ENCODE data around the gene TUSC2.

The TUSC2 gene

DNA sequence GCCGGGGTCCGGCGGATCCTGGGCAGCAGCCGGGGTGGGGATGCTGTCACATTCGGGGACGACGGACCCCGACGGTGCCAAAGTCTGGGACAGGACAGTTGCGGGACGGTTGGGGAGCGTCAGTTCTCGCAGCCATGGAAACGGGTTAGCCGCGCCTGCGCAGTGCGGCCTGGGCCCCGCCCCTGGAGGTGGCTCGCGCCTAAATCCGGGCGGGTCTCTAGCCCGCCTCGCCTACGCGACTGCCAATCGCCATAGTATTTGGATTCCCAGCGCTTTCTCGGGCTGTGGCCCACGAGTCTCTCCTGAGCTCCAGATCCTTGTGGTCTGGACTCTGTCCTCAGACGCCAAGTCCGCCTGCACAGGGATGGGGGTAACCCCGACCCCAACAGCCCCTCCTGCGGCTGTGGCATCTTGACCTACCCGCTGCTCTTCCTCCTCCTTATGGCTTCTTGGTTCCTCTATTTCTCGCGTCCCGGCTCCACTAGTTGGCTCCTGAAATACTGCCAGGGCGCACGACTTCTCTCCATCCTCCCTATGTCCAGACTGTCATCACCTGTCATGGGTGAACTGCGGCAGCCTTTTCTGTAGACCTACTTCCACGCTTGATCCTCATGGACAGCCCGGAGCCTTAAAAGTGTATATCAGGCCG lies 17.7 kb upstream of the TUSC2 start, which contains the start of gene ZMYND10:
Gene ZMYND10, minus strand, starts transcription at position 147 of the 649 bp plus-strand sequence. CDS start 153 bp downstream, outside the sequence.
- no peaks in the 10 kb centered on the region for H3K27me3 Mint-ChIP-seq
- H3K36me3 Mint-ChIP-seq (ENCODE audit: low read depth): peaks cover 45% of the 10 kb centered on the region
- H3K4me3 Mint-ChIP-seq: peak within 1 kb of the TSS; percentile 57
- H3K4me1 Mint-ChIP-seq (ENCODE audit: low read depth): peaks cover 54% of the 10 kb centered on the region
- H3K9me3 Mint-ChIP-seq: no peaks in the 10 kb centered on the region
- peak within 1 kb of the TSS; percentile 35 for H3K27ac Mint-ChIP-seq
- peak; percentile 82 for DNase-seq

DNA sequence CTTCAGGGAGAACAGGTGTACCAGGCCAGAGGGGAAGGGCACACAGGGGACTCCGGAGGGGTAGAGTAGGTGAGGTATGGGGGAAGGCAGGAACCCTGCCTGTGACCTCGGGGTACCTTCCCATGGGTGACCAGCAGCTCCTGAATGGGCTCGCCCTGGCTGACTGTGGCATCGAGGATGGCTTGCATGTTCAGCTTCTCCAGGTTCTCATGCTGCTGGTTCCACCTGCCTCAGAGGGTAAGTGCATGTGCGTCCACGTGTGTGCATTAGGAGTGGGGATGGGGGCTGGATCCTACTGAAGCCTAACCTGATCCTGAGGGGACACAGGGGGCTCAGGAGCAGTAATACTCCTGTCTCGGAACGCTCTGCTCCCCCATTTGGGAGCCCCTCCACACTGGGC lies 17.0 kb upstream of the TUSC2 start:
- Mint-ChIP-seq H3K9me3 (no peaks in the 10 kb centered on the region), H3K4me3 (no peak overlapping the region), H3K27ac (no peak overlapping the region), H3K27me3 (no peaks in the 10 kb centered on the region), H3K36me3 (ENCODE audit: low read depth) (peaks cover 42% of the 10 kb centered on the region), H3K4me1 (ENCODE audit: low read depth) (peaks cover 49% of the 10 kb centered on the region)
- no peak for DNase-seq

DNA sequence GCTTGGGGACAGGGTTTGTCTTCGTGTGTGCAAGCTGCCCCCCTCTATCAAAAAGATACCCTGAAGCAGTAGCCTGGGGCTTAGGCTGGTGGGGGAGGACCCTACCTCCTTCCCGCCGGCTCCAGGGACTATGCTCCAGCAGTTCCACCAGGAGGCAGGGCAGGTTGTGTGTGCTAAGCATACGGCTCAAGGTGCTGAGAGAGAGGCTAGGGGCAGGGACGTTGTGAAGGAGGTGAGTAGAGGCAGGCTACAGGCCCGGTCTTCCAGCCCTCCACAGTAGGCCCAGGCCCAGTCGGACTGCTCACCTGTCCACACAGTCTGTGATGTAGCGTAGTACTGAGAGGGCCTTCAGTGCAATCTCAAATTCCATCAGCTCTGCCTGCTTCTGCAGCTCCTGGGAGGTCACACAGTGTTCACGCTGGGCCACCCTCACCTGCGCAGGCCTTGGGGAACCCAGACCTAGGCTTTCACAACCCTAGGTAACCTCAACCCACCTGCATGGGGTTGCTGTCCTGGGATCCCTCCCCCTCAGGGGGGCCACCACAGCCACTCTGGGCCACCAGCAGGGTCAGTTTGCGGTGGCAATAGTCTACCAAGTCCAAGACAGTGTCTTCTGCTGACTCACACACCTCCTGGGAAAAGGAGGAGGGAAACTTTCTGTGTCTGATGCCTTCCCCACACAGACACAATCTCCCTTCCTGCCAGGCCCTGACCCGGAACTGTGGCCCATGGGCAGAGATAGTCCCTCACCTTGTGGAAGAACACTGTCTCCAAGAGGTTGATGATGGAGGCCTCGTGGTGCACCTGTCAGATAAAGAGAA lies 15.0 kb upstream of the TUSC2 start:
- H3K27ac Mint-ChIP-seq: peak overlapping the region; percentile 26
- peaks cover 38% of the 10 kb centered on the region for H3K36me3 Mint-ChIP-seq (ENCODE audit: low read depth)
- no peak overlapping the region for H3K4me3 Mint-ChIP-seq
- no peak for DNase-seq
- no peaks in the 10 kb centered on the region for H3K27me3 Mint-ChIP-seq
- H3K4me1 Mint-ChIP-seq (ENCODE audit: low read depth): peaks cover 47% of the 10 kb centered on the region
- H3K9me3 Mint-ChIP-seq: no peaks in the 10 kb centered on the region

DNA sequence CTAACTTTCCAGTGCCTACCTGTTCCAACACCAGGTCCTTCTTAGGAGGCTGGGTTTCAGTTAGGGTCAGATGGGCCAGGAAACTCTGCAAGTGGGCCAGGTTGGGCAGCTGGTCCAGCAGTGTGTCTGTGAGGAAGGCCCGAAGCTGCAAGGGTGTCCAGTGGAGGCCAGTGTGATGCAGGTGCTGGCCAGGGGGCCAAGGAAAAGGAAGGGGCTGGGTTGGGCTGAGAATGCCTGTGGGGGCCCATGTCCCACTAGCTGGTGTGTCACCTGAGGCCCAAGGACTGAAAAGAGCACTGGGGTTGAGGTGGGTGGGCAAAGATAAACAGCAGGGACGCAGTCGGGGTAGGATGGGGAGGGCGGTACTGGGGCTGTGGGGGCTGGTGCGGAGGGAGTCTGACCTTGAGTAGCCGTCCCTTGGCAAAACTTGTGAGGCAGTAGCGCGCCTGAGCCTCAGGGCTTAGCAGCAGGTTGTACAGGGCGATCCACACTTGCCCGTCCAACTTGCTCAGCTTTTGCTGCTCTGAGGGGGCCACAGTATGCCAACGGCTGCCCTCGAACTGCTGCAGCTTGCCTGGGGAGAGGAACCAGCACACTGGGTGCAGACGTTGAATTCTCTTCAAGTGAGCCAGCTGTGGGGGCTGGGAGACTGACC lies 14.1 kb upstream of the TUSC2 start:
- Mint-ChIP-seq H3K27ac (no peak overlapping the region), H3K36me3 (ENCODE audit: low read depth) (peaks cover 38% of the 10 kb centered on the region), H3K9me3 (no peaks in the 10 kb centered on the region), H3K27me3 (no peaks in the 10 kb centered on the region), H3K4me1 (ENCODE audit: low read depth) (peaks cover 39% of the 10 kb centered on the region), H3K4me3 (peak overlapping the region; percentile 94)
- no peak for DNase-seq

DNA sequence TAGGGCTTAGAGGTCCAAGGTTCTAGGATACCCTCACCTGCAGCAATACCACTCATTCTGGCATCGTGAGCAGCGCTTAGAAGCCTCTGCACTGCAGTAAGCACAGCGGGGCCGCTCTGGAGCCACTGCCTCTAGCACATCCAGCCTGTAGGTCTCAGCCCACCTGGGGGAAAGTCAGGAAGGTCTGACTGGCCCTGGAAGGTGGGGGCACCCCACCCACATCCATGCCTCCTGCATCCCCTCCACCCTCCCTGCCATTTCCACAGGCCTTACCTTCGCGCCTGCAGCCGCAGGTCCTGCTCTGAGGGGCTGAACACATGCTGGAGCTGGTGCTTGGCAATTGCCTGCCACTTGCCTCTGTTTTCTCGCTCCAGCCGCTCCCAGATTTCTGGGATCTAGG lies 13.5 kb upstream of the TUSC2 start:
- Mint-ChIP-seq H3K4me3 (peak overlapping the region; percentile 94), H3K9me3 (no peaks in the 10 kb centered on the region), H3K27me3 (no peaks in the 10 kb centered on the region), H3K36me3 (ENCODE audit: low read depth) (peaks cover 41% of the 10 kb centered on the region), H3K4me1 (ENCODE audit: low read depth) (peaks cover 39% of the 10 kb centered on the region), H3K27ac (peak overlapping the region; percentile 90)
- DNase-seq: no peak

DNA sequence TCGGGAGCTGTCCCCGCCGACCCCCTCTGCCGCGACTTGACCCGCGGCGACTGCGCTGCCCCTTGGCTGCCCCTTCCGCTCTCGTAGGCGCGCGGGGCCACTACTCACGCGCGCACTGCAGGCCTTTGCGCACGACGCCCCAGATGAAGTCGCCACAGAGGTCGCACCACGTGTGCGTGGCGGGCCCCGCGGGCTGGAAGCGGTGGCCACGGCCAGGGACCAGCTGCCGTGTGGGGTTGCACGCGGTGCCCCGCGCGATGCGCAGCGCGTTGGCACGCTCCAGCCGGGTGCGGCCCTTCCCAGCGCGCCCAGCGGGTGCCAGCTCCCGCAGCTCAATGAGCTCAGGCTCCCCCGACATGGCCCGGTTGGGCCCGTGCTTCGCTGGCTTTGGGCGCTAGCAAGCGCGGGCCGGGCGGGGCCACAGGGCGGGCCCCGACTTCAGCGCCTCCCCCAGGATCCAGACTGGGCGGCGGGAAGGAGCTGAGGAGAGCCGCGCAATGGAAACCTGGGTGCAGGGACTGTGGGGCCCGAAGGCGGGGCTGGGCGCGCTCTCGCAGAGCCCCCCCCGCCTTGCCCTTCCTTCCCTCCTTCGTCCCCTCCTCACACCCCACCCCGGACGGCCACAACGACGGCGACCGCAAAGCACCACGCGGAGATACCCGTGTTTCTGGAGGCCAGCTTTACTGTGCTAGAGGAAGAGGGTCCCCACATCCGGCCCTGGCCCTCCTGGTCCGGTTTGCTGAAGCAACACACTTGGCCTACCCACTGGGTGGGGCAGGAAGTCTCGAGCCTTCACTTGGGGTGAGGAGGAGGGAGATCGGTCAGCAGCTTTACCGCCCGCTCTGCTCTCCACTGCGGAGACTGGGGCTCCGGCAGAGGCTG lies 12.7 kb upstream of the TUSC2 start, which contains the start of gene RASSF1:
Gene RASSF1, minus strand, starts transcription at position 389 of the 882 bp plus-strand sequence. Its CDS starts 31 bp downstream, at position 358.
- peak; percentile 85 for DNase-seq
- Mint-ChIP-seq H3K9me3 (no peaks in the 10 kb centered on the region), H3K36me3 (ENCODE audit: low read depth) (peaks cover 43% of the 10 kb centered on the region), H3K27me3 (no peaks in the 10 kb centered on the region), H3K4me1 (ENCODE audit: low read depth) (peaks cover 40% of the 10 kb centered on the region), H3K4me3 (peak within 1 kb of the TSS; percentile 94), H3K27ac (peak within 1 kb of the TSS; percentile 95)

DNA sequence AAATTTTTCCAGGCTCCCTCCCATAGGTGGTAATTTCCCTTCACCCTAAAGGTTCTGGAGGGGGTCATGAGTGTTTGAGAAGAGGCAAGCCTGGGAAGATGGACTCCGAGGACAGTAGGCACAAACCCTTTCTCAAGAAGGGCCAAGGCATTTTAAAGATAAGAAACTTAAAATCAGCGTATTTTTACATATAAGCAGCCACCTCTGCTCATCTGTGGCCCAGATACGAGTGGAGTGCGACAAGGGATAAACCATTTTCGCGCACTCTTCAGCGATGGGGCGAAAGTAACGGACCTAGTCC lies 12.1 kb upstream of the TUSC2 start:
- no peak for DNase-seq
- H3K9me3 Mint-ChIP-seq: no peaks in the 10 kb centered on the region
- H3K4me1 Mint-ChIP-seq (ENCODE audit: low read depth): peaks cover 42% of the 10 kb centered on the region
- peaks cover 48% of the 10 kb centered on the region for H3K36me3 Mint-ChIP-seq (ENCODE audit: low read depth)
- peak overlapping the region; percentile 95 for H3K27ac Mint-ChIP-seq
- no peaks in the 10 kb centered on the region for H3K27me3 Mint-ChIP-seq
- peak overlapping the region; percentile 94 for H3K4me3 Mint-ChIP-seq

DNA sequence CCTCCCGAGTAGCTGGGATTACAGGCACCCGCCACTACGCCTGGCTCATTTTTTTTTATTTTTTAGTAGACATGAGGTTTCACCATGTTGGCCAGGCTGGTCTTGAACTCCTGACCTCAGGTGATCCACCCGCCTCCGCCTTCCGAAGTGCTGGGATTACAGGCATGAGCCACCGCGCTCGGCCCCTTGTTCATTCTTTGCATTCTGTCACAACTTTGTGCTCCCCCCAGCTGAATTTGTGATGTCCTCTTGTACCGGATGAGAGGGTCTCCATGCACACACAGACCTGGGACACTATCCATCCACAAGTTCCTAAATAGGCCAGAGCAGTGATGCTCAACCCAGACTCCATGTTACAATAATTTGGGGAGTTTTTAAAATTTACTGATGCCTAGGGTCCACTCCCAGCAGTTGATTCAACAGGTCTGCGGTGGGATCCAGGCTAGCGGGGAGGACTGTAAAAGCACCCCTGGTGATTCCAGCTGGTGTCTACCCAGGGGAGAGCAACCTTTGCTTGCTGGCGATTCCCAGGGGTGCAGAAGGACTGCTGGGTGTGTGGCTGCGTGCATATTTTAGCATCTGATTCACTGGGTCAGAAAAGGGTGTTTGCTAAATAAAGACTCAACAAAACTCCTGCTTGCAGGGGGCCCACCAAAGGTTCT lies 11.6 kb upstream of the TUSC2 start:
- Mint-ChIP-seq H3K27ac (peak overlapping the region; percentile 95), H3K27me3 (no peaks in the 10 kb centered on the region), H3K4me3 (peak overlapping the region; percentile 94), H3K36me3 (ENCODE audit: low read depth) (peaks cover 52% of the 10 kb centered on the region), H3K4me1 (ENCODE audit: low read depth) (peaks cover 43% of the 10 kb centered on the region), H3K9me3 (no peaks in the 10 kb centered on the region)
- no peak for DNase-seq

DNA sequence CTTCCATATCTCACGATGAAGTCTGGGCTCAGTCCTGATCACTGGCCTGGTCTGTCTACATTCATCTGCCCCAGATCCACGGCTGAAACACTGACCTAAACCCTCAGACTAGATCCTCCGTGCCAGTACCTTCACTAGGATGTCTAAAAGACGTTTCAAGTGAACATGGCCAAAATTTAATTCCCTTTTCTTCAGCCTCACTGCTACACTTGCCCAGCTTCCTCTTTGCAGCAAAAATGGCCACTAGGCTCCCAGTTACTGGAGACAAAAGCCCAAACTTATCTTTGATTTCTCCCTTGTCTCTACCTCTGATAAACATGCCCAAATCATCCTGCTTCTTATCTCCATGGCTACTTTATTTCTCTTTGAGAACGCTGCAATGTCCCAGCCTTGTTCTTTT lies 10.9 kb upstream of the TUSC2 start:
- H3K4me3 Mint-ChIP-seq: peak overlapping the region; percentile 94
- H3K4me1 Mint-ChIP-seq (ENCODE audit: low read depth): peaks cover 50% of the 10 kb centered on the region
- peak overlapping the region; percentile 95 for H3K27ac Mint-ChIP-seq
- DNase-seq: no peak
- H3K36me3 Mint-ChIP-seq (ENCODE audit: low read depth): peaks cover 58% of the 10 kb centered on the region
- no peaks in the 10 kb centered on the region for H3K9me3 Mint-ChIP-seq
- no peaks in the 10 kb centered on the region for H3K27me3 Mint-ChIP-seq

DNA sequence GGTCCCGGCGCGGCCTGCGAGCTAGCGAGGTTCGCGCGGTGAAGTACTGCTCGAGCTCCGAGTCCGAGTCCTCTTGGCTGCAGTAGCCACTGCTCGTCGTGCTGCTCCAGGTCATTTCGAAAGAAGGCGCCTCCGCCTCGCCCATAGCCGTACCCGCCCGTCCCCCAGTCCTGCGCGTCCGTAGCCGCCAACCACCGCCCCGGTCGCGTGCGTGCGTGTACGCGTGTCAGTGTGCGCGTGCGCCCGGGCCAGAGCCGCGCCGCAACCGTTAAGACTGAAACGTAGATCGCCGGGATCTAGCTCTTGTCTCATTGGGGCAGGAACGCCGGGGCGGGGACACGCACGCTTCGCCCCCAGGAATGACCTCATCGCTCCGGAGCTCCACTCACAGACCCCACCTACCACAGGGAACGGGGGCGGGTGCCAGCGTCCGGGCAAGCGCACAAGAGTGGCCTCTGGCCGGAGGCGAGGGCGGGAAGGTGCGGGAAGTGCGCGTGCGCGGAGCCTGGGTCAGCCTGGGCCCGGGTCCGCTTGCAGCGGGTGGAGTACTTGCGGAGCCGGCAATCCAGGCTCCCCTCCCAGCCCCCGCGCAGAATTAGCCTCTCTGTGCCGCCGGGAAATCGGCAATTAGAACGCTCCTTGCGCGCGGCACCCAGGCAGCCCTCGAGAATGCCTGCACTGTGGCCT lies 9.3 kb upstream of the TUSC2 start:
- H3K36me3 Mint-ChIP-seq (ENCODE audit: low read depth): peaks cover 75% of the 10 kb centered on the region

DNA sequence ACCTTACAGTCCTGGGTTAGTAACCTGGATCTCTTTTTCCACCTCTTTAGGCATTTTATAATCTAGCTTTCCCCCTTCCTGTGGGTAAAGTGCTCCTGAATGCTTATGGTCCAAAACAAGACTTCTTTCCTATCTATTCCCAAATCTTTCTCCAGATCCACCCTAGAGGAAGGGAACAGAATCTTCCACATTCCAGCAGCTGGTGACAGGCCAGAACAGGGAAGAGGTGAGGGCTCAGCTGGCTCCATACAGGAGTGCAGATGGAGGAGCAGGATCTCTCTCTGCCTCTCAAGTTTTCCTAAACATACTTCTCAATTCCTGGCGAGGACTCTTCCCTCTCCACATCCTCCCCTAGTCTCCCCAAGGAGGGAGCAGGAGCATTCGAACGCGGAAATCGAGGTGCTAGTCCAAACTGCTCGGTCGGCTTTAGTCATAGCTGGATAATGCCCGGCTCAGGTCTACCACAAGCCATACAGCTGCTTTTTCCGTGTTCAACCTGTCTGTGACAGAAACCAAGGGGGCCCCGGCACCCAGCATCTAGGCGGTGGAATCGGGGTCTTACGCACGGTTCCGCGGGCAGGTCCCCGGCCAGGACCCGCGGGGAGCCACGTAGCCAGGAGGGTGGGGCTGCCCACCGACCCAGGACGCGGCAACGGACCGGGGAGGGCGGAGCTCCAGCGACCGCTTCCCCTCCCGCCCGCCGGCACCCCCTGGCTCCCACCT lies 8.6 kb upstream of the TUSC2 start:
- no peaks in the 10 kb centered on the region for H3K27me3 Mint-ChIP-seq
- peaks cover 64% of the 10 kb centered on the region for H3K4me1 Mint-ChIP-seq (ENCODE audit: low read depth)
- no peaks in the 10 kb centered on the region for H3K9me3 Mint-ChIP-seq
- H3K27ac Mint-ChIP-seq: peak overlapping the region; percentile 95
- peak overlapping the region; percentile 94 for H3K4me3 Mint-ChIP-seq
- no peak for DNase-seq
- H3K36me3 Mint-ChIP-seq (ENCODE audit: low read depth): peaks cover 82% of the 10 kb centered on the region

More for the DNA sequence above, 9.3 kb upstream of the TUSC2 start:
- Mint-ChIP-seq H3K27me3 (no peaks in the 10 kb centered on the region), H3K27ac (peak overlapping the region; percentile 95), H3K9me3 (no peaks in the 10 kb centered on the region), H3K4me3 (peak overlapping the region; percentile 94), H3K4me1 (ENCODE audit: low read depth) (peaks cover 60% of the 10 kb centered on the region)
- DNase-seq: peak; percentile 97

DNA sequence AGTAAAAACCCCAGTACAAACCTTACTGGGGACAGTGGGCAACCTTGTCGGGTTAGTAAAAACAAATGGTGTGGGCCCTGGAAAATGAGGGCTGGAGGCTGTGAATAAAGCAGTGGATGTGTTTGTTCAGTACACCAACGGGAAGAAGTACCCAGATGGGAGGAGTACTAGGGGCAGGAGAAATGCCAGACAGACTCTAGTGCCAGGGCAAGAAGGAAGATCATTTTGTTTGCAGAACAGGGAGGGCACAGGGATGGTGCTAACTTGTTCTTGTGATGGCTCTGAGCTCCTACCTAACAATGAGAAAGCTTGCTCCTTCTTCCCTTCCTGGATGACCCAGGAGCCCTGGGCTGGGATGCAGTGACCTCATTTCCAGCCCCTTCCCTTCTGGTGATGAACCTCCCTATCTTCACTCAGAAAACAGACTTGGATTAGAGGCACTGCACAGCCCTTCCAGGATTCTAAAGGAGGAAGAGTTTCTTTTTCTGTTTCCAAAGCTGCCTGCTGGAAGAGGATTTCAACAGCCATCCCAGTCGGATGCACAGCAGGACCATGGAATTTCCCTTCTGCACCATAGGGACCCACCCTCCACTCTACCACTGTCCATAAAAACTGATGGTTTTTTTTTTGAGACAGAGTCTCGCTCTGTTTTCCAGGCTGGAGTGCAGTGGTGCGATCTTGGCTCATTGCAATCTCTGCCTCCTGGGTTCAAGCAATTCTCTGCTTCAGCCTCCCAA lies 6.5 kb upstream of the TUSC2 start:
- Mint-ChIP-seq H3K27me3 (no peaks in the 10 kb centered on the region), H3K4me3 (peak overlapping the region; percentile 60), H3K9me3 (no peaks in the 10 kb centered on the region), H3K27ac (peak overlapping the region; percentile 95), H3K4me1 (ENCODE audit: low read depth) (peaks cover 50% of the 10 kb centered on the region), H3K36me3 (ENCODE audit: low read depth) (peaks cover 94% of the 10 kb centered on the region)
- DNase-seq: no peak

Data from activated T-cell treated with anti-CD3 and anti-CD28 coated beads, Interleukin-2, amount 50 U/mL, for 24 hours (primary cell).